ENCODE results near the gene TMEFF2.

DNA sequence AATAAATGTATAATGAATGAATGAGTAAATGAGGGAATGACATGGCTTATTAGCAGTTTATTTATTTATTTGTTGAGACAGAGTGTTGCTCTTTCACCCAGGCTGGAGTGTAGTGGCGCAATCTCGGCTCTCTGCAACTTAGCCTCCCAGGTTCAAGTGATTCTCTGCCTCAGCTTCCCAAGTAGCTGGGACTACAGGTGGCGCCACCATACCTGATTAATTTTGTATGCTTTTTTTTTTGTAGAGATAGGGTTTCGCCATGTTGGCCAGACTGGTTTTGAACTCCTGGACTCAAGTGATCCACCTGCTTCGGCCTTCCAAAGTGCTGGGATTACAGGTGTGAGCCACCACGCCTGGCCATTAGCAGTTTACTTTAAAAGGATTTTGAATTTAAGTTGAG, 247.5 kb downstream of the TMEFF2 start:
- no peak for TF ChIP-seq POLR2A (IDR thresholded peaks at IDR 0.05; ENCODE audit: low read depth, low read length)
- TF ChIP-seq POLR2AphosphoS5 (IDR thresholded peaks at IDR 0.05; ENCODE audit: low read depth, low read length): no peak
- TF ChIP-seq TAF1 (IDR thresholded peaks at IDR 0.05; ENCODE audit: borderline replicate concordance, low read depth, low read length): no peak
